Measurements from ENCODE around the gene NCOA1. TPM values are rescaled to one million over a fixed set of nuclear protein-coding genes. Genes with fewer than 3 reads are reported as not detected.

Gene NCOA1
- total RNA-seq, 4 donors from 2014 or later, result 29.9 to 51.9 (median 40.1) TPM

DNA sequence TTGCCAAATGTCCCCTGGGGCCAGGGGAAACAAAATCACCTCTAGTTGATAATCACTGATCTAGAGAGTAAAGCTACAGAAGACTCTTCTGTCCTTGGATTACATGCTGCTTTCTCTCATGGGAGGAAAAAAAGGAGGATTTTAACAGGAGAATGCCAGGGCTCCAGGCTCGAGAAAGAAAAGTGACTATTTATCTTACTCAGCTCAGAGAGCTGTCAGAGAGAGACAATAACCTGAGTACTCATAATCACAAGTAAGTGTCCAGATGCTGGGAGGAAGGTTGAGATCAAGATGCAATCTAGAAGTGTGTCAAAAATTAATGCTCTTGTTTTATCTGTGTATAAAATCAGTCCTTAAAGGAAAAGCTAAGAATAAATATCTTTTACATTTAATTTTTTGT is 168.8 kb downstream of the NCOA1 start:
- DNase-seq, result no peak
- H3K9me3 ChIP-seq, result no peaks in the 10 kb centered on the region
- intact Hi-C loops (cut with DNase I), result no loop called here
- no peak for TF ChIP-seq POLR2A (IDR thresholded peaks at IDR 0.05)
- TF ChIP-seq, protein P1, sequence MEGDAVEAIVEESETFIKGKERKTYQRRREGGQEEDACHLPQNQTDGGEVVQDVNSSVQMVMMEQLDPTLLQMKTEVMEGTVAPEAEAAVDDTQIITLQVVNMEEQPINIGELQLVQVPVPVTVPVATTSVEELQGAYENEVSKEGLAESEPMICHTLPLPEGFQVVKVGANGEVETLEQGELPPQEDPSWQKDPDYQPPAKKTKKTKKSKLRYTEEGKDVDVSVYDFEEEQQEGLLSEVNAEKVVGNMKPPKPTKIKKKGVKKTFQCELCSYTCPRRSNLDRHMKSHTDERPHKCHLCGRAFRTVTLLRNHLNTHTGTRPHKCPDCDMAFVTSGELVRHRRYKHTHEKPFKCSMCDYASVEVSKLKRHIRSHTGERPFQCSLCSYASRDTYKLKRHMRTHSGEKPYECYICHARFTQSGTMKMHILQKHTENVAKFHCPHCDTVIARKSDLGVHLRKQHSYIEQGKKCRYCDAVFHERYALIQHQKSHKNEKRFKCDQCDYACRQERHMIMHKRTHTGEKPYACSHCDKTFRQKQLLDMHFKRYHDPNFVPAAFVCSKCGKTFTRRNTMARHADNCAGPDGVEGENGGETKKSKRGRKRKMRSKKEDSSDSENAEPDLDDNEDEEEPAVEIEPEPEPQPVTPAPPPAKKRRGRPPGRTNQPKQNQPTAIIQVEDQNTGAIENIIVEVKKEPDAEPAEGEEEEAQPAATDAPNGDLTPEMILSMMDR (IDR thresholded peaks at IDR 0.05), result no peak
- H3K27ac ChIP-seq, result no peak overlapping the region
- no peaks in the 10 kb centered on the region for H3K36me3 ChIP-seq
- H3K4me3 ChIP-seq (replicated peaks in 1 of 3), result no peak overlapping the region
- H3K4me1 ChIP-seq, result peaks cover 0 to 7% of the 10 kb centered on the region in 2 donors
- no peaks in the 10 kb centered on the region for H3K27me3 ChIP-seq
- WGBS, 2 donors, result 72 to 84% methylated on average over 1 of the region's 1 CpG

- Histone ChIP-seq H3K4me1 (no peaks in the 10 kb centered on the region), H3K36me3 (no peaks in the 10 kb centered on the region), H3K4me3 (replicated peaks in 1 of 3) (no peak overlapping the region), H3K9me3 (no peaks in the 10 kb centered on the region), H3K27ac (no peak overlapping the region), H3K27me3 (no peaks in the 10 kb centered on the region)
- no peak for TF ChIP-seq POLR2A (IDR thresholded peaks at IDR 0.05)
- TF ChIP-seq, protein P1 (IDR thresholded peaks at IDR 0.05), result no peak
- 95 to 96% methylated on average over 1 of the region's 1 CpG for WGBS, 2 donors
- intact Hi-C loops (cut with DNase I), result no loop called here
- no peak for DNase-seq
Measured at GRCh38 chr2:24667542-24667941, 176.5 kb downstream of the NCOA1 start.

DNA sequence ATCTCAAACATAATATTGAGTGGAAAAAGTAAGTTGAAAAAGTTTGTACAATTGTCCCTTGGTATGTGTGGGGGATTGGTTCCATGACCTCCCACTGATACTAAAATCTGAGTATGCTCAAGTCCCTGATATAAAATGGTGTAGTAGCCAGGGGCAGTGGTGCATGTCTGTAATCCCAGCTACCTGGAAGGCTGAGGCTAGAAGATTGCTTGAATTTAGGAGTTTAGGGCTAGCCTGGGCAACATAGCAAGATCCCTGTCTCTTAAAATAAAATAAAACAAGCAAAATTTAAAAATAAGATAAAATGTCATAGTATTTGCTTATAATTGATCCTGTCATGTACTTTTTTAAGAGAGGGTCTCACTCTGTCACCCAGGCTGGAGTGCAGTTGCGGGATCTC is 180.2 kb downstream of the NCOA1 start:
- 100% methylated on average over 1 of the region's 1 CpG for WGBS, 2 donors
- Histone ChIP-seq H3K27ac (no peak overlapping the region), H3K9me3 (no peaks in the 10 kb centered on the region), H3K4me3 (replicated peaks in 1 of 3) (no peak overlapping the region), H3K27me3 (no peaks in the 10 kb centered on the region), H3K4me1 (no peaks in the 10 kb centered on the region), H3K36me3 (no peaks in the 10 kb centered on the region)
- intact Hi-C loops (cut with DNase I), result no loop called here
- DNase-seq, result no peak
- TF ChIP-seq, protein P1 (IDR thresholded peaks at IDR 0.05), result no peak
- no peak for TF ChIP-seq POLR2A (IDR thresholded peaks at IDR 0.05)

DNA sequence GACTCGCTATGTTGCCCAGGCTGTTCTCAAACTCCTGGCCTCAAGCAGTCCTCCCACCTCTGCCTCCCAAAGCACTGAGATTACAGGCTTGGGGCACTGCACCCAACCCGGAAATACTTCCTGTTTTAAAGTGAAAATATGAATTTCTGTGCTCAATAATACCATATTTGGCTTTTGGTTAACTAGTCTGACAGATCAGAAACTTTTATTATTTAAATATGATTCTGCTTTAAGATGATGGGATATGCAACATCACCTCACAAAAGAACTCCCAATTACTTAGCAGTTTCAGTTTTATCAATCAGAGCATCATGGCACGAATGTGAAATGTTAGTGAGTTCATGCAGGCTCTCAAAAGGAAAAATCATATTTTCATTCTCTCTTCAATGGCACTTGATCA is 181.5 kb downstream of the NCOA1 start:
- Histone ChIP-seq H3K4me1 (no peaks in the 10 kb centered on the region), H3K36me3 (no peaks in the 10 kb centered on the region), H3K27ac (no peak overlapping the region), H3K9me3 (no peaks in the 10 kb centered on the region), H3K4me3 (replicated peaks in 1 of 3) (no peak overlapping the region), H3K27me3 (no peaks in the 10 kb centered on the region)
- no peak for TF ChIP-seq POLR2A (IDR thresholded peaks at IDR 0.05)
- TF ChIP-seq, protein P1 (IDR thresholded peaks at IDR 0.05), result no peak
- WGBS, 2 donors, result 76 to 85% methylated on average over 3 of the region's 3 CpGs
- no peak for DNase-seq
- intact Hi-C loops (cut with DNase I), result no loop called here

DNA sequence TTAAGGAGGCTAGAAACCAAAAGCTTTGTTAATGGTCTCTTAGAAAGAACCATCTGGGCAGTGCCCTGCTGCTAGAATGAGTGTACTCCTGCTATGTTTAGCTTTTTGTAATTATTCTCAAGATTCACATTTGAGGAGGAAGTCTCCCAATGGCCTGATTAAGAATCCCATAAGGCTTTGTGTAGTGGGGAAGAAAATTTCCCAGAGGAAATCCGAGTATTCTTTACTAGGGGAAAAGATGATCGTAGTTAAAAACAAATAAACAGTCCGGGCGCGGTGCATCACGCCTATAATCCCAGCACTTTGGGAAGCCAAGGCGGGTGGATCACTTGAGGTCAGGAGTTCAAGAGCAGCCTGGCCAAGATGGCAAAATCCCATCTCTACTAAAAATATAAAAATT is 184.3 kb downstream of the NCOA1 start:
- TF ChIP-seq, protein P1 (IDR thresholded peaks at IDR 0.05), result no peak
- TF ChIP-seq POLR2A (IDR thresholded peaks at IDR 0.05), result no peak
- WGBS, 2 donors, result 79 to 81% methylated on average over 7 of the region's 7 CpGs
- H3K4me3 ChIP-seq (replicated peaks in 1 of 3), result no peak overlapping the region
- no peaks in the 10 kb centered on the region for H3K4me1 ChIP-seq
- intact Hi-C loops (cut with DNase I), result no loop called here
- no peaks in the 10 kb centered on the region for H3K36me3 ChIP-seq
- no peaks in the 10 kb centered on the region for H3K9me3 ChIP-seq
- H3K27me3 ChIP-seq, result no peaks in the 10 kb centered on the region
- no peak for DNase-seq
- no peak overlapping the region for H3K27ac ChIP-seq
